Rectal smooth muscle tissue (tissue), 1 donor: ENCODE data around the gene WDR73.

Experiments
- H3K27ac ChIP-seq: one replicate; pipeline ENCODE4 v1.7.0; 2013; ENCODE audit warnings: low read depth, low read length, inconsistent platforms
- H3K27me3 ChIP-seq: one replicate; pipeline ENCODE4 v1.7.0; 2013; ENCODE audit warnings: low read length; ENCODE audit not compliant: control insufficient read depth, insufficient read depth
- H3K36me3 ChIP-seq: one replicate; pipeline ENCODE4 v1.7.0; 2013; ENCODE audit warnings: low read length; ENCODE audit not compliant: control insufficient read depth, insufficient read depth
- H3K4me1 ChIP-seq: one replicate; pipeline ENCODE4 v1.7.0; 2013; ENCODE audit warnings: low read length; ENCODE audit not compliant: control insufficient read depth, insufficient read depth
- H3K4me3 ChIP-seq: one replicate; pipeline ENCODE4 v1.7.0; 2013; ENCODE audit warnings: low read length
- H3K9ac ChIP-seq: one replicate; pipeline ENCODE4 v1.7.0; 2013; ENCODE audit warnings: low read length

WDR73 gene

DNA sequence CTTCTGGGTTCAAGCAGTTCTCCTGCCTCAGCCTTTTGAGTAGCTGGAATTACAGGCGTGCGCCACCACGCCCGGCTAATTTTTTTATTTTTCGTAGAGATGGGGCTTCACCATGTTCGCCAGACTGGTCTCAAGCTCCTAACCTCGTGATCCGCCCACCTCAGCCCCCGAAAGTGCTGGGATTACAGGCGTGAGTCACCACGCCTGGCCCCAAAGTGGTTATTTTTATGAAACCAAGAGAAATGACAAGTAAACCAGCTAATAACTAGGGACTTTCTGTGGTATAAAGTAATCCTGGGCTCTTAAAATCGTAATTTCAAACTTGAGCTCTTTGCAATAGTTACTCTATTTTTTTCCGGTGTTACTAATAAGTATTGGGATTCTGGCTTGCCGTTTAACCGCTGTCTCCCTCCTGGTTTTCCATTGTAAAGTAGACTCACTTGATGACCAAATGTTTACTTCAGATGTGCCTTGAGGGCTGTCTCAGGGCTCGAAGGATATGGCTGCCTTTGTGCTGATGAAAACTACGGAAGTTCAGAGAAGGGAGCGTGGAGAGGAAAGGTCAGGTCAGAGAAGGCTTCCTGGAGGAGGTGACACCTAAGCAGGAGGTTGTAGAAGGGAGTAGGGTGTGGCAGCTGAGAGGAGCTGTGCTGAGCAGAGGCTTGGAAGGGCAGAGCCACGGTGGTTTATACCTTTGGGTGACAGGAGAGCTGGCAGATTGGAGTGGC lies 49.1 kb downstream of the WDR73 start:
- no peaks in the 10 kb centered on the region for H3K4me1 ChIP-seq
- no peak overlapping the region for H3K9ac ChIP-seq
- no peaks in the 10 kb centered on the region for H3K27me3 ChIP-seq
- H3K36me3 ChIP-seq: peaks cover 5% of the 10 kb centered on the region
- H3K4me3 ChIP-seq: peak overlapping the region; percentile 18
- H3K27ac ChIP-seq: no peak overlapping the region

DNA sequence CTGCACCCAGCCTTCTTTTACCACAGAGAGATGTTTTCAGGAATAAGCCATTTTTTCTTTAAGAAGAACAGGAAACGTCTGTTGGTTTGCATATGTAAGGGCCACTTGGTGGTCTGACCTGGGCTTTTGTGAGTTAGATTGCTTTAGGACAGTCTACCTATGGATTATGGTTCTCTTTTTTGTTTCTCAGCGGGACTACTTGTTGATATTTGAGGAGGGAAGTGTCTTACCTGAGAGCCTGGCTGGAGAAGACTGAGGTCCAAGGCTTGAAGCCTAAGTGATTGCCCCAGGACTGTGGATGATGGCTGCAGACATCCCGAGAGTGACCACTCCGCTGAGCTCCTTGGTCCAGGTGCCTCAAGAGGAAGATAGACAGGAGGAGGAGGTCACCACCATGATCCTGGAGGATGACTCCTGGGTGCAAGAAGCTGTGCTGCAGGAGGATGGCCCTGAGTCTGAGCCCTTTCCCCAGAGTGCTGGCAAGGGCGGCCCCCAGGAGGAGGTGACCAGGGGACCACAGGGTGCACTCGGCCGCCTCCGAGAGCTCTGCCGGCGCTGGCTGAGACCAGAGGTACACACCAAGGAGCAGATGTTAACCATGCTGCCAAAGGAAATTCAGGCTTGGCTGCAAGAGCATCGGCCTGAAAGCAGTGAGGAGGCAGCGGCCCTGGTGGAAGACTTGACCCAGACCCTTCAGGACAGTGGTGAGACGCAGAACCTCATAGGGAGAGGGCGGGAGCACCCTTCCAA lies 50.3 kb downstream of the WDR73 start:
- Histone ChIP-seq H3K27ac (no peak overlapping the region), H3K4me3 (no peak overlapping the region), H3K27me3 (no peaks in the 10 kb centered on the region), H3K36me3 (peaks cover 5% of the 10 kb centered on the region), H3K4me1 (no peaks in the 10 kb centered on the region), H3K9ac (no peak overlapping the region)

DNA sequence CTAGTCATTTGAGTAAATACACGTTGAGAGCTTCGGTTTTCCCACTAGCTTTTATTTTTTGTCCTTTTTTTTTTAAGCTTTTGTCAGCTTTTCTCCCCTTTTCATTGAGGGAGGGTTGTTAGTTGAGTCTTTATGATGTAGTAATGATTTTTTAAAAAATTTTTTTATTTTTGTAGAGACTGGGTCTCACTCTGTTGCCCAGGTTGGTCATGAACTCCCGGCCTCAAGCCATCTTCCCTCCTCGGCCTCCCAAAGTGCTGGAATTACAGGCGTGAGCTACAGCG lies 52.6 kb downstream of the WDR73 start:
- Histone ChIP-seq H3K4me3 (peak overlapping the region; percentile 95), H3K27me3 (no peaks in the 10 kb centered on the region), H3K9ac (no peak overlapping the region), H3K4me1 (no peaks in the 10 kb centered on the region), H3K27ac (no peak overlapping the region), H3K36me3 (peaks cover 5% of the 10 kb centered on the region)

DNA sequence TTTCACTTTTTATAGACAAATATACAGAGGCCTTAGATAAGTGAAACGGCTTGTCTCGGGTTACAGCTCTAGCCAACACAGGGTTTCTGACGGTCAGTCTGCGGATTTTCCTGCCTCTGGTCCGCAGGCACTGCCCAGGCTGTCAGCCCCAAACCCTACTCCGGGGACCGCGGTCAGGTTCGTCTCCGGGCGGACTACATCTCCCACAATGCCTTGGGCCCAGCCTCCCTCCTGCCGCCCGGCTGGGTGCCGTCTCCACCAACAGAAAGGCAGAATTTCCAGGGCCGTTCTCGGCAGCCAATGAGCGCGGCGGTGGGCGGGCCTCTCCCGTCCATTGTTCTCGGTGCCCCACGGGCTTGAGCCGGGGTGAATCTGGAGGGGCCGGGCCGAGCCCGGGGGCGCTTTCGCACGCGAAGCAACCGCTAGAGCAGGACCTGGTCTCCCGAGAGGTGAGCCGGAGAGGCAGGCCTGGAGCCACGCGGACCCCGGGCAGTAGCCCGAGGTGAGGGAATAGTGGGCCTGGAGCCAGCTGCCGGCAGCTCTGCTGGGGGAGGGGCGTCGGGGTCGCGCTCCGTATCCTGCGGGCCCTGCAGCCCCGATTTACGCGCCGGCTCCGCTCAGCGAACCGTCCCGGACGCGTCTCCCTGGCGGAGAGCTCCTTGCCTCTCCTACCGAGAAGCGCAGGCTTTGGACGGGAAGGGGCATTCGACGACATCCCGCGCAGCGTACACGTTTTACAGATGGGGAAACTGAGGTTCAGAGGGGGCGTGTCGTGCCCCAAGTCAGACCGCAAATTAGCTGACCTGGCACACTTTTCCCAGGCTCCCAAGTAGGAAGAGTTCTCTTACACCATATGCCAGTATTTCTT lies 53.2 kb downstream of the WDR73 start, which contains the start of gene ZSCAN2:
Gene ZSCAN2, plus strand, starts transcription at position 323 of the 868 bp plus-strand sequence. CDS start 2,919 bp downstream, outside the sequence.
- Histone ChIP-seq H3K4me3 (peak within 1 kb of the TSS; percentile 95), H3K4me1 (no peaks in the 10 kb centered on the region)

DNA sequence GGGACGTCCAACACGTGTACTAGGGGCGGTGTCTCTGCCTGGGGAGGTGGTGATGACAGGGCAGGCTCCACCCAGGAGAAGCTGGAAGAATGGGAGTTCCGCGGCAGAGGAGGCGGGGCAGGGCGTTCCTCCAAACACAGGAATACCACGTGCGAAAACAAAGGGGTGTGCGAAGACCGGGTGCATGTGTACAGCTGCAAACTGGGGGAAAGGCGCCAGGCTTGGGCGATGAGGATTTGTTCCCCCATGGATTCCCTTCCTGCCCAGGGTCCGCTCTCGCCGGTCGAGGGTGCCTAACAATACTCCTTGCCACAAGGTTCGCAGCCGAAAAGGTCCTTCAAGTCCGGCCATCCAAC lies 53.8 kb downstream of the WDR73 start:
- H3K36me3 ChIP-seq: peaks cover 3% of the 10 kb centered on the region
- H3K4me1 ChIP-seq: no peaks in the 10 kb centered on the region
- no peaks in the 10 kb centered on the region for H3K27me3 ChIP-seq
- peak overlapping the region; percentile 95 for H3K4me3 ChIP-seq
- peak overlapping the region; percentile 34 for H3K27ac ChIP-seq
- H3K9ac ChIP-seq: peak overlapping the region; percentile 35

More for the DNA sequence above, 53.2 kb downstream of the WDR73 start, which contains the start of gene ZSCAN2:
- Histone ChIP-seq H3K9ac (peak within 1 kb of the TSS; percentile 81), H3K36me3 (peaks cover 5% of the 10 kb centered on the region), H3K27ac (peak within 1 kb of the TSS; percentile 51), H3K27me3 (no peaks in the 10 kb centered on the region)

DNA sequence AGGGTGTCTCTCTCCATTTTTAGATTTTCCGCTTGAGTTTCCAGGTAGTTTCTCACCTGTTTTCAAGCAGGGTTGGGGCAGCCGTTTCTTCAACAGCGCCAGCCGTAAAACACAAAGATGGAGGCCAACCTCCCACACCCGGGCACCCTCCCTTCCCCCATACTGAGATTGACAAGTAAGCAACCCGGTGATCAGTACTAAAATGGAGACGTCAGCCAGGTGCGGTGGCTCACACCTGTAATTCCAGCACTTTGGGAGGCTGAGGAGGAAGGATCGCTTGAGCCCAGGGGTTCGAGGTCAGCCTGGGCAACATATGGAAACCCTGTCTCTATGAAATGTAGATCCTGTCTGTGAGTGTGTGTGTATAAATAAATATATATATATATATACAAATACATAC lies 54.2 kb downstream of the WDR73 start:
- Histone ChIP-seq H3K27me3 (no peaks in the 10 kb centered on the region), H3K4me3 (no peak overlapping the region), H3K4me1 (no peaks in the 10 kb centered on the region)

DNA sequence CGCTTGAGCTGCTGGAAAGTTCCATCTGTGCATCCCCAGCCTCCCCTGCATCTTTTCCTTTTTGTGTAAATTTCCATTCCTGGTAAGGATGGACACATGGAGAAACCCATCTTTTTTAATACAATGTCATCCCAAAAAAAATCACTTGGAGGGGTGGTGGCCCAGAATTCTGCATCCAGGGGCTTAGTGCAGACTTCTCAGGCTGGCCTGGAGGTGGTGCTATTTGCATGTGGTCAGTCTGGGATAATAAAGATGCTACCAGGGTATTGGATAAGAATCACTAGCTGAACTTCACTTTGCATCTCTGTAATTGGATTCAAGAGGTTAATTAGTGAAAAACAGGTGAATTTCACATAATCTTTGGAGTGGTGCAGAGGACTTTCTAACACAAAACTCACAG lies 55.1 kb downstream of the WDR73 start:
- Histone ChIP-seq H3K27me3 (no peaks in the 10 kb centered on the region), H3K36me3 (no peaks in the 10 kb centered on the region), H3K4me3 (no peak overlapping the region), H3K27ac (no peak overlapping the region), H3K9ac (no peak overlapping the region), H3K4me1 (no peaks in the 10 kb centered on the region)

More for the DNA sequence above, 54.2 kb downstream of the WDR73 start:
- Histone ChIP-seq H3K27ac (no peak overlapping the region), H3K9ac (no peak overlapping the region), H3K36me3 (peaks cover 3% of the 10 kb centered on the region)

DNA sequence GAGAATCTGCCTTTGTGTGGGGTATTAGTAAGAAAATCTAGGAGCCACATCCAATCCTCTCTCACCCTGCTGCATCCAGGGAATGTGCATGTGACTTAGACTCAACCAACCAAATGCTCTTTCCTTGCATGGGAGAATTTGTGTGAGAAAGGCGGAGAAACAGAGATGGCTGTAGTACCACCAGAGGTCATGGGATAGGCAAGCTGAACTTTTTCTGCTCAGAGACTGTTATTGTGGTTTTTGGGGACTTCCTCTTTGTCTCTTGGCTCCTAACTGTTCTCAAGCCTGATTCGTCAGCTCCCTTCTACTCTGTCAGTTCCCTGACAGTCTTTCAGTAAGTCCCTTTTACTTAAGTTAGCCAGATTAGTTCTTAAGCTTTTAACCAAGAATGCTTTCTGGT lies 55.8 kb downstream of the WDR73 start:
- Histone ChIP-seq H3K27me3 (no peaks in the 10 kb centered on the region), H3K9ac (no peak overlapping the region)

GRCh38 chr15:84597296-84597695 lies 56.8 kb downstream of the WDR73 start:
- no peaks in the 10 kb centered on the region for H3K27me3 ChIP-seq
- H3K4me1 ChIP-seq: no peaks in the 10 kb centered on the region
- no peak overlapping the region for H3K4me3 ChIP-seq
- H3K27ac ChIP-seq: no peak overlapping the region
- H3K36me3 ChIP-seq: no peaks in the 10 kb centered on the region
- no peak overlapping the region for H3K9ac ChIP-seq

More for the DNA sequence above, 55.8 kb downstream of the WDR73 start:
- H3K36me3 ChIP-seq: no peaks in the 10 kb centered on the region
- no peaks in the 10 kb centered on the region for H3K4me1 ChIP-seq
- no peak overlapping the region for H3K4me3 ChIP-seq
- no peak overlapping the region for H3K27ac ChIP-seq

GRCh38 chr15:84595660-84596059 lies 58.4 kb downstream of the WDR73 start:
- Histone ChIP-seq H3K4me3 (no peak overlapping the region), H3K27me3 (no peaks in the 10 kb centered on the region), H3K27ac (no peak overlapping the region), H3K36me3 (no peaks in the 10 kb centered on the region), H3K4me1 (no peaks in the 10 kb centered on the region), H3K9ac (no peak overlapping the region)

DNA sequence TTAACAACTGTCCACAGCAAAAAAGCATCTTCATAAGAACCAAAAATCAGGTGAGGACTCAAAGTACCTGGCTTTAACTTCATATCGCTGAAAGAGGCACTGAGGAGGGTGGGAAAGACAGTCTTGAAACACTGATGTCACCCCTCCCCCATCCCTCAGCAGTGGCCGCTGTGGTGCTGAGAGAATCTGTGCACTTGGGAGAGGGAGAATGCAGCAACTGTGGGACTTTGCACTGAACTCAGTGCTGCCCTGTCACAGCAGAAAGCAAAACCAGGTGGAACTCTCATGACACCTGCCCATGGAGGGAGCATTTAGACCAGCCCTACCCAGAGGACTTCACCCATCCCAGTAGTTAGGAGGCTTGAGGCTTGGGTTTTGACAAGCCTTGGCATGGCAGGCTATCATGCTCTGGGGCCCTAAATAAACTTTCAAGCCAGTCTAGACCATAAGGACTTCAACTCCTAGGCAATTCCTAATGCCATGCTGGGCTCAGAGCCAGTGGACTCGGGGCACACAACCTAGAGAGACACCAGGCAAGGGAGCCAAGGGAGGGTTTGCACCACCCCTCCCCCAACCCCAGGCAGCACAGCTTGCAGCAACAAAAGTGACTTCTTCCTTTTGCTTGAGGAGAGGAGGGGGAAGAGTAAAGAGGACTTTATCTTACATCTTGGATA lies 59.3 kb downstream of the WDR73 start:
- Histone ChIP-seq H3K27me3 (no peaks in the 10 kb centered on the region), H3K9ac (no peak overlapping the region), H3K27ac (no peak overlapping the region), H3K36me3 (no peaks in the 10 kb centered on the region), H3K4me1 (no peaks in the 10 kb centered on the region), H3K4me3 (no peak overlapping the region)

DNA sequence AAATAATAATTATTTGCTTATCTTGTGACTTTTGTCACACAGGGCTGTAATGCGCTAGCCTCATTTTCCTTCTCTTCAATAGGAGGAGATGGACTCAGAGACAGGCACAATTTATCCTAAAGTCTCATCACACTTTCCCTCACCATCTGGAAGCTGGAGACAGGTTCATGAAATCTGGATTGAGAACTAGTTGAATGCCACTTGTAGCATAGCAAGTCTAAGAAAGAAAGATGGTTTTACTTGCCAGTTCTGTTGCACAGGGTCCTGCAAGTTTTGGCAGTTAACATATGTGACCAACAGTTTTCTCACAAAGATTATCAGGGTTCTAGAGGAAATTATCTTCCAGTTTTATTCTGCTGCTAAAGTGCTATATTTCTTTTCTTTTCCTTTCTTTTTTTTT lies 62.3 kb downstream of the WDR73 start:
- Histone ChIP-seq H3K27ac (no peak overlapping the region), H3K4me3 (no peak overlapping the region), H3K9ac (no peak overlapping the region), H3K27me3 (no peaks in the 10 kb centered on the region), H3K4me1 (no peaks in the 10 kb centered on the region), H3K36me3 (no peaks in the 10 kb centered on the region)
